Progenitor cell of endocrine pancreas (in vitro differentiated cells): ENCODE measurements around the gene APOD. TPM values are rescaled to one million over a fixed set of nuclear protein-coding genes. Genes with fewer than 3 reads are reported as not detected.
"Not testable (repeated sequence)": the region's sequence is repeated elsewhere in the genome, so short reads cannot be mapped to it uniquely, and the experiment has no call there.

ENCODE experiments used
- DNase-seq: peaks from one replicate; pipeline ENCODE4 v3.0.0; 2021; ENCODE audit warnings: low spot score; ENCODE audit not compliant: unreplicated experiment
- H3K27ac Mint-ChIP-seq: 2 replicates; pipeline ENCODE4 v1.8.0; 2021; ENCODE audit warnings: mild to moderate bottlenecking, moderate library complexity, mixed read lengths
- H3K27me3 Mint-ChIP-seq: 2 replicates; pipeline ENCODE4 v1.8.0; 2021; ENCODE audit warnings: mixed read lengths
- H3K36me3 Mint-ChIP-seq: 2 replicates; pipeline ENCODE4 v1.8.0; 2022; ENCODE audit warnings: mixed read lengths; ENCODE audit not compliant: insufficient read depth
- H3K4me1 Mint-ChIP-seq: 2 replicates; pipeline ENCODE4 v1.8.0; 2021; ENCODE audit warnings: low read depth, mixed read lengths
- H3K4me3 Mint-ChIP-seq: 2 replicates; pipeline ENCODE4 v1.8.0; 2021; ENCODE audit warnings: low read depth, mild to moderate bottlenecking, moderate library complexity, mixed read lengths
- H3K9me3 Mint-ChIP-seq: 2 replicates; pipeline ENCODE4 v1.8.0; 2021; ENCODE audit warnings: low read depth, mixed read lengths
- total RNA-seq: library from RNA; stranded (reverse); gene quantifications from 2 replicates; pipeline ENCODE4 v1.2.1, GENCODE V29; 2021
- TF ChIP-seq, protein P1 (sequence below): fragments of 200-600 bp; sonication (generic); IDR thresholded peaks from one replicate; pipeline ENCODE4 v1.5.0; 2021; ENCODE audit warnings: antibody characterized with exemption, mild to moderate bottlenecking; ENCODE audit not compliant: unreplicated experiment

The APOD gene
- total RNA-seq, 1 donor from 2014 or later = not detected

DNA sequence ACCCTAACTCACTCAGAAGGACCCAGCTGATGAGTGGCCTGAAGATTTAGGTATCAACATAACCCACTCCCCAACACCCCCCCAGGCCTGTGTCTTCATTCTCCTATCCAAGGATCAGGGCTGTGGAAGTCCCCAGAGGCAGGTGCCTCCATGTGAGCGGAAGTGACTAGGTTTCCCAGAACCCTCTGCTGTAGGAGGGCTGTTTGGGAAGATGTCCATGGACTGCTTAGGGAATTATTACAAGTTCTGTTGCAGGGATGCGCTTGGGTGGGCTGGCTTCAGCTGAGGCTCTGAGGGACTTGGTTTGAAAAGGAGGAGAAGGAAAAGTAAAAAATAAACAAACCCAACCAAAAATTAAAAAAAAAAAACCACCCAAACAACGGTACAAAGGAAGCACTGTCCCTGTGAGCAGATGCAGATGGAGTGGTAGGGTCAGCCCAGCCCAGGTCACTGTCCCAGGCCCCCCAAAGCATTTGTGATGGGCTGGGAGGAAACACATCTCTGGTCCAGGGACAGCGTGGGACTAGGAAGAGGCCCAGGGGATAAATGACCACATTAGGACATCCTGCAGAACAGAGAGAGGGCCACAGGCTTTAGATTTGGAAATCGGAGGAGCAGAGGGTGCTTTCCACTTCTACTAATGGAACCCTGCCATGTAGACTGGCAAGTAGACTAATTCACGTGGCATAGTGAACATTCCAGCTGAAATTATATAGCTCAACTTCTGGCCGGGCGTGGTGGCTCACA is 12.2 kb upstream of the APOD start:
- H3K27ac Mint-ChIP-seq = no peak overlapping the region

DNA sequence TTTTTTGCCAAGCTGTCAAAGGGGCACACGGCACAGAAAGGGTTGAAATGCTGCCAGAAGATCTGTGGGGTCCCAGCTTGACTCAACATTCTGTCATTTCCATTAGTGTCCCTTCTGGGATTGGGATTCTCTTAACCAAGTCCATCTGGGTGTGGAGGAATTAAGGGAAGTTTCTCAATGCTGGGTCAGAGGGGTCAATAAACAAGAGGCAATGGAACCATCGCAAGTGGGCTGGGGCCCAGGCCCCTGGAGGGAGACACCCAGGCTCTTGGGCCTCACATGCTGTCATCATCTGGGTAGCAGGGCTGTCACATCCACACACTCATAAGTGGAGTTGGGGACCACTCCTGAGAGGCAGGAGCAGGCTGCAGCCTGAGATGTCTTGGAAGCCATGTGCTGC is 8.1 kb upstream of the APOD start:
- Mint-ChIP-seq H3K27ac (no peak overlapping the region), H3K9me3 (no peaks in the 10 kb centered on the region), H3K4me3 (no peak overlapping the region), H3K27me3 (no peaks in the 10 kb centered on the region), H3K4me1 (no peaks in the 10 kb centered on the region), H3K36me3 (no peaks in the 10 kb centered on the region)
- TF ChIP-seq, protein P1, sequence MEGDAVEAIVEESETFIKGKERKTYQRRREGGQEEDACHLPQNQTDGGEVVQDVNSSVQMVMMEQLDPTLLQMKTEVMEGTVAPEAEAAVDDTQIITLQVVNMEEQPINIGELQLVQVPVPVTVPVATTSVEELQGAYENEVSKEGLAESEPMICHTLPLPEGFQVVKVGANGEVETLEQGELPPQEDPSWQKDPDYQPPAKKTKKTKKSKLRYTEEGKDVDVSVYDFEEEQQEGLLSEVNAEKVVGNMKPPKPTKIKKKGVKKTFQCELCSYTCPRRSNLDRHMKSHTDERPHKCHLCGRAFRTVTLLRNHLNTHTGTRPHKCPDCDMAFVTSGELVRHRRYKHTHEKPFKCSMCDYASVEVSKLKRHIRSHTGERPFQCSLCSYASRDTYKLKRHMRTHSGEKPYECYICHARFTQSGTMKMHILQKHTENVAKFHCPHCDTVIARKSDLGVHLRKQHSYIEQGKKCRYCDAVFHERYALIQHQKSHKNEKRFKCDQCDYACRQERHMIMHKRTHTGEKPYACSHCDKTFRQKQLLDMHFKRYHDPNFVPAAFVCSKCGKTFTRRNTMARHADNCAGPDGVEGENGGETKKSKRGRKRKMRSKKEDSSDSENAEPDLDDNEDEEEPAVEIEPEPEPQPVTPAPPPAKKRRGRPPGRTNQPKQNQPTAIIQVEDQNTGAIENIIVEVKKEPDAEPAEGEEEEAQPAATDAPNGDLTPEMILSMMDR = no peak
- DNase-seq = no peak

More for the DNA sequence above, 12.2 kb upstream of the APOD start:
- Mint-ChIP-seq H3K27me3 (no peaks in the 10 kb centered on the region), H3K4me3 (no peak overlapping the region), H3K9me3 (peaks cover 4% of the 10 kb centered on the region), H3K36me3 (no peaks in the 10 kb centered on the region), H3K4me1 (no peaks in the 10 kb centered on the region)
- no peak for DNase-seq
- TF ChIP-seq, protein P1 = no peak

DNA sequence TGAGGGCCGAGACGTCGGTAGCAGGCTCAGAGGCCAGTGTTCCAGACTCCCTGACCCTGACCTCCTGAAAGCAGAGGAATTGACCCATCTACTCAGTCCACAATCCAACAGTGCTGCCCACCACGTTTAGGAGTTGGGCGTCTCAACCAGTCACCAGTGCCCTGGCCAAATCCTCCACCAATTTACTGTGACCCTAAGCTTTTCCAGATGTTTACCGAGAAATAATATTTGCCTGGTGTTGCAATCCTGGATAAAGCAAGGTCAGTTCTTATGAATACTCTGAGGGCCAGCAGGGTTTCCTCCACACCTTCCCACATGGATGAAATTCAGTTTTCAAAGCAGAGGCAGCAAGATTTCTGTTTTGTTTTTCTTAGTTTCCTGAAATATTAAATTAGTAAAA is 7.5 kb upstream of the APOD start:
- Mint-ChIP-seq H3K9me3 (no peaks in the 10 kb centered on the region), H3K27ac (no peak overlapping the region), H3K27me3 (no peaks in the 10 kb centered on the region), H3K36me3 (no peaks in the 10 kb centered on the region), H3K4me1 (no peaks in the 10 kb centered on the region), H3K4me3 (no peak overlapping the region)
- TF ChIP-seq, protein P1 = no peak
- no peak for DNase-seq

DNA sequence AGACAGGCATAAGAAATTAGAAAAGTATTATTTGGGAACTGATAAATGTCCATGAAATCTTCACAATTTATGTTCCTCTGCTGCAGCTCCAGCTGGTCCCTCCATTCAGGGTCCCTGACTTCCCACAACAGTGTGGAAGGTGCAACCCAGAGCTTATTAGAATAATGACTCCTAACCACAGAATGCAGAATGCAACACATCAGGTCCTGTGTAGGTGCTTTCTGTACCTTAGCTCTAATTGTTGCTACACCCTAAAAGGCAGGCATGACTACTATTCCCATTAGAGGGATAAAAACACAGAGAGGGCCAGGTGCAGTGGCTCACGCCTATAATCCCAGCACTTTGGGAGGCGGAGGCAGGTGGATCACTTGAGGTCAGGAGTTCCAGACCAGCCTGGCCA is 6.6 kb upstream of the APOD start:
- not testable (repeated sequence) for DNase-seq, H3K4me1 Mint-ChIP-seq, H3K27me3 Mint-ChIP-seq, H3K4me3 Mint-ChIP-seq, H3K9me3 Mint-ChIP-seq, H3K36me3 Mint-ChIP-seq, H3K27ac Mint-ChIP-seq

DNA sequence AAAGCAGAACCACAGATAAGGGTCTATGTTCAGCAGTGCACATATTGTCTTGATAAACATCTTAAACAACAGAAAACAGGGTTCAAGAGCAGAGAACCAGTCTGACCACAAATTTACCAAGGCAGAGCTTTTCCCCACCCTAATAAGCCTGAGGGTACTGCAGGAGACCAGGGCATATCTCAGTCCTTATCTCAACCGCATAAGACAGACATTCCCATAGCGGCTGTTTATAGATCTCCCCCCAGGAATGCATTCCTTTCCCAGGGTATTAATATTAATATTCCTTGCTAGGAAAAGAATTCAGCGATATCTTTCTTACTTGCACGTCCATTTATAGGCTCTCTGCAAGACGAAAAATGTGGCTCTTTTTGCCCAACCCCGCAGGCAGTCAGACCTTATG is 6.1 kb upstream of the APOD start:
- H3K4me1 Mint-ChIP-seq, H3K4me3 Mint-ChIP-seq: not testable (repeated sequence)

DNA sequence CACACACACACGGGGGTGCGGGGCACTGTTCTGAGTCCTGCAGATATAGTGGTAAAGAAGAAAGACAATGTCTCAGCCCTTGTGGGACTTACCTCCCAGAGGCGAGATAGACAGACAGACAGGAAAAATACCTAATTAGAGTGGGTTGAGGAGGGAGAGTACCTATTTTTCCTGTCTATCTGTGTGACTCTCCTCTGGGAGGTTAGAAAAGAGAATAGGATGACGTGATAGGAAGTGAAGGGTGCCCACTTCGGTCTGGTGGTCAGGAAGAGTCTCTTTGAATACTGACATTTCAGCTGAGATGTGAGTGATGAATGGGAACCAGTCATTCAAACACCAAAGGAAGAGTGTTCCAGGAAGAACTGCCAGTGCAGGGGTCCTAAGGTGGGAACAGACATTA is 4.1 kb upstream of the APOD start:
- Mint-ChIP-seq H3K9me3 (no peaks in the 10 kb centered on the region), H3K4me3 (no peak overlapping the region), H3K27me3 (no peaks in the 10 kb centered on the region), H3K4me1 (peaks cover 2% of the 10 kb centered on the region), H3K27ac (no peak overlapping the region), H3K36me3 (no peaks in the 10 kb centered on the region)
- DNase-seq = no peak
- TF ChIP-seq, protein P1 = no peak

More for the DNA sequence above, 6.1 kb upstream of the APOD start:
- not testable (repeated sequence) for DNase-seq, H3K27ac Mint-ChIP-seq, H3K9me3 Mint-ChIP-seq, H3K36me3 Mint-ChIP-seq, H3K27me3 Mint-ChIP-seq
